NT2/D1 (cell line): Measurements from ENCODE around the gene CCR6.

Experiments used
- DNase-seq: peaks from one replicate; pipeline ENCODE4 v3.0.0-alpha.2; 2011; ENCODE audit warnings: low read depth, low spot score
- H3K27me3 ChIP-seq: 2 replicates; pipeline ENCODE4 v1.6.0; 2011; ENCODE audit warnings: mild to moderate bottlenecking; ENCODE audit not compliant: insufficient read length, insufficient read depth
- H3K36me3 ChIP-seq: 2 replicates; pipeline ENCODE4 v1.6.1; 2011; ENCODE audit warnings: mild to moderate bottlenecking, low read length, mixed read lengths; ENCODE audit not compliant: insufficient read depth, insufficient read length
- H3K4me1 ChIP-seq: 2 replicates; pipeline ENCODE4 v1.5.1; 2011; ENCODE audit not compliant: insufficient read depth, insufficient read length
- H3K4me3 ChIP-seq: 2 replicates; pipeline ENCODE4 v1.5.1; 2011; ENCODE audit warnings: low read depth; ENCODE audit not compliant: insufficient read length
- H3K9ac ChIP-seq: 2 replicates; pipeline ENCODE4 v1.6.0; 2011; ENCODE audit warnings: low read depth; ENCODE audit not compliant: insufficient read length
- H3K9me3 ChIP-seq: 2 replicates; pipeline ENCODE4 v1.5.1; 2011; ENCODE audit warnings: mild to moderate bottlenecking, low read length; ENCODE audit not compliant: insufficient read depth
- SUZ12 ChIP-seq: IDR thresholded peaks from 2 replicates; pipeline ENCODE4 v1.6.1; 2011; ENCODE audit not compliant: insufficient read length, insufficient read depth; ENCODE audit errors: extremely low read depth
- YY1 ChIP-seq: IDR thresholded peaks from 2 replicates; pipeline ENCODE4 v1.6.1; 2011; ENCODE audit not compliant: insufficient read length, insufficient read depth
- ZNF274 ChIP-seq: IDR thresholded peaks from 2 replicates; pipeline ENCODE4 v1.6.1; 2011; ENCODE audit warnings: mild to moderate bottlenecking, low read depth, low read length

CCR6 gene

DNA sequence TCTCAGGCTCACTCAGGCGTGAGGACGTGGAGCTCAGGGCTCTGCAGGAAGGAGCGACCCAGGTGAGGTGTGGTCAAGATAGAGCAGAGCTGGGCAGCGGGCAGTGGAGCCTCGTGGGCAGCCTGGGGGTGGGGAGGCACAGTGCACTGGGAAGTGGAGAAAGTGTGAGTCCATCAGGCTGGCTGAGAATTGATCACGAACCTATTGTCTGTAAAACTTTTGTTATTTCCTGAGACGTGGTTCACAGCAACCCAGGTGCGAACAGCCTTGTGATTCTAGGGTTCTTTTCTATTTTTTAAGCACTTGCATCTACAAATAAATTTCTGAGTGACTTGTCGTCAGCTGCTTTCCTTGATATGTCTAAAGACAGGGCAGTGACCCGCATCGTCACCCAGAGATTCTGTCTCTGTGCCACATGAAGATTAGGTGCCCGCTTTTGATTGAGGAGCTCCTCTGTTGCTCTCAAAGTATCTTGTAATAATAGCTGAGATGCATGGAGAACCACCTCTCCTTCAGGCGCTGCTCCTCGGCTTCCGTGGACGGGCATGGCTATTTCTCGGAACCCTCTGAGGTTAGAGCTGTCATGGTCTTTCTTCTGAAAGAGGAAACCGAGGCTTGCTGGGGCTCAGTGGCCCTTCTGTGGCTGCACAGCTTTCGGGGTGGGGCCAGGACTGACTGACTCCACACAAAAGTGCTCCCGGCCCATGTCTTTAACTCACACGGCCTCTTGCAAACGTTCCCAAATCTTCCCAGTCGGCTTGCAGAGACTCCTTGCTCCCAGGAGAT, 662 bp upstream of the CCR6 start:
- Histone ChIP-seq H3K4me1 (no peaks in the 10 kb centered on the region), H3K4me3 (no peak overlapping the region), H3K9me3 (peaks cover 9% of the 10 kb centered on the region; the same call in 1 of the 2 replicates), H3K9ac (no peak overlapping the region), H3K36me3 (no peaks in the 10 kb centered on the region), H3K27me3 (no peaks in the 10 kb centered on the region)
- DNase-seq: no peak
- no peak for TF ChIP-seq YY1
- no peak for TF ChIP-seq SUZ12
- TF ChIP-seq ZNF274: no peak

DNA sequence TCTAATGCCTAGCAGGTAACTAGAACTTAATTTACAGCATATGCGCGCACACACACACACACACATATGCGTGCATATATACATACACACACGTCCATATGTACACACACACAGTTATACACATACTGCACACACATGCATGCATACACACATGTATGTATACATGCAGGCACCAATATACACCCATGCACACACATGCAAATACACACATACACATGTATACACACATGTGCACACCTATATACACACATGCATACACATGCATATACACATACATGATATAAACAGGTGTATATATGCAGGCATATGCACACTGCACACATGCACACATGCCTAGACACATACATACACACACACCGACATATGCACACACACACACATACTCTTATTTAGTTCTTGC, 1.9 kb downstream of the CCR6 start:
- Histone ChIP-seq H3K4me3 (no peak overlapping the region), H3K36me3 (no peaks in the 10 kb centered on the region), H3K27me3 (no peaks in the 10 kb centered on the region), H3K9ac (no peak overlapping the region), H3K9me3 (peaks cover 8% of the 10 kb centered on the region; the same call in 1 of the 2 replicates), H3K4me1 (no peaks in the 10 kb centered on the region)
- TF ChIP-seq SUZ12 (no peak), ZNF274 (no peak), YY1 (no peak)
- no peak for DNase-seq

DNA sequence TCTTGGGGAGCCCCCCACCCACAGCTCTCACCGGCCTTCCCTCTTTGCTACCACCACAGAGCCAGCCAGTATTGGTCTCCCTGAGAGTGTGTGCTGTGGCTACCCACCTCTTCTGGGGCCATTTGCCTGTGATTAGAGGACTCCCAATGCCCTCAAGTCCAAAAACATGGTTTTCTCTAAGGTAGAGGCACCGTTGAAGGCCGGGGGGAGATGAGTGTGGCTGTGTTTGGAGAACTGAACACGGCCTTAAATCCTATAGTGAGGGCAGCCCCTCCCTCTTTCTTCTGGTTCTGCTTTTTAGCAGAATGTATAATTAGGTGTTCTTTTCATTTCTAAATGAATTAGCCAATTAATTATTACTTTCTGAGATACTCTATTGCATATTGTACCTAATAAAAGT, 2.5 kb downstream of the CCR6 start:
- Histone ChIP-seq H3K4me1 (no peaks in the 10 kb centered on the region), H3K4me3 (no peak overlapping the region), H3K36me3 (no peaks in the 10 kb centered on the region), H3K9me3 (peaks cover 2% of the 10 kb centered on the region; the same call in 1 of the 2 replicates), H3K9ac (no peak overlapping the region), H3K27me3 (no peaks in the 10 kb centered on the region)
- DNase-seq: no peak
- TF ChIP-seq ZNF274 (no peak), SUZ12 (no peak), YY1 (no peak)

DNA sequence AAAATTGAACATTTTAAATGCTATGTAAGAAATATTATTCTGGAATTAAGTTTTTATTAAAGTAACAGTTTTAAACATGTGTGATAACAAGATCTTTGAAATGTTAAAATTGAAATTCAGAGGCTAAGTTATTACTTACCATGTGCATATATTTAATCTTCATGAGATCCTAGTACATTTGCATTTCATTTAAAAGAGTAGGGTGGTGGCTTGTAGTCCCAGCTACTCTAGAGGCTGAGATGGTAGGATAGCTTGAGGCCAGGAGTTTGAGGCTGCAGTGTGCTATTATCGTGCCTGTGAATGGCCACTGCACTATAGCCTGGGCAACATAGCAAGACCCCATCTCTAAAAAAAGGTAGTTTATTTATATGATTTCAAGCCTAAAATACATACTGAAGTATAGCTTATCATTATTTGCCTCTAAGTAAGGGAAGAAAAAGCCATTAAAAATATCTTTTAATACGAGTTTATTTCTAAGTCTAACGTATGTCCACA, 3.0 kb downstream of the CCR6 start:
- no peak for DNase-seq
- no peaks in the 10 kb centered on the region; the same call in 1 of the 2 replicates for H3K9me3 ChIP-seq
- H3K27me3 ChIP-seq: no peaks in the 10 kb centered on the region
- H3K9ac ChIP-seq: no peak overlapping the region
- H3K4me1 ChIP-seq: no peaks in the 10 kb centered on the region
- no peak for TF ChIP-seq SUZ12
- TF ChIP-seq YY1: no peak
- no peak for TF ChIP-seq ZNF274
- H3K4me3 ChIP-seq: no peak overlapping the region
- no peaks in the 10 kb centered on the region for H3K36me3 ChIP-seq

DNA sequence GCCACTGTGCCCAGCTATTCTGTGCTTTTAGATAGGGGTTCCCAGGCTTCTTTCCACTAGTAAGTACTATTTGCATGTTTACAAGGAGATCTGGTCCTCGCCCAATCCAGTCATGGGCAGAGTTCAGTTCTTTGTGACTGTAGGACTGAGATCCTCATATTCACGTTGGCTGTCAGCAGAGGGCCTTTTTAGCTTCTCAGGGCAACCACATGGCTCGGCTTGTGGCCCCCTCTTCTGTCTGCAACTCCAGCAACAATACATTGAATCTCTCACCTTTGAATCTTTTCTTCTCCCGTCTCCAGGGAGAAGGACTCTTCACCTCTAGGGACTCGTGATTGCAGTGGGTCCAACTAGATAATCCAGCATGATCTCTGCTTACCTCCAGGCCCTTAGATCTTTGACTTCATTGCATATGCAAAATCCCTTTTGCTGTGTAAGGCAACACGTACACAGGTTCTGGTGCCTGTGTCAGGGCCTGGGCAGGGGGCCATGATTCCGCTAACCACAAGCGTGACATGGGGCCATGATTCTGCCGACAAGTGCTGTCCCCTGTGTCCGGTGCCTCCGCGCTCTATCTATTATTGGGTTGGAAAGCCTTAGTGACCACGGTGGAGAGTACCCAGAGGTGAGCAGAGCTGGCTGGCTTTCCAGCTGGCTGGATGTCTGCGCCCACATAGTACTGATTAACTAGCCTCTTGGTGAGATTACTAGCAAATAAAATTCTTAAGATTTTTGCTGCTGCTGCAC, 5.1 kb downstream of the CCR6 start:
- Histone ChIP-seq H3K9ac (no peak overlapping the region), H3K36me3 (no peaks in the 10 kb centered on the region), H3K4me3 (no peak overlapping the region), H3K9me3 (no peaks in the 10 kb centered on the region), H3K4me1 (no peaks in the 10 kb centered on the region), H3K27me3 (no peaks in the 10 kb centered on the region)
- DNase-seq: no peak
- TF ChIP-seq SUZ12: no peak
- TF ChIP-seq ZNF274: no peak
- no peak for TF ChIP-seq YY1

DNA sequence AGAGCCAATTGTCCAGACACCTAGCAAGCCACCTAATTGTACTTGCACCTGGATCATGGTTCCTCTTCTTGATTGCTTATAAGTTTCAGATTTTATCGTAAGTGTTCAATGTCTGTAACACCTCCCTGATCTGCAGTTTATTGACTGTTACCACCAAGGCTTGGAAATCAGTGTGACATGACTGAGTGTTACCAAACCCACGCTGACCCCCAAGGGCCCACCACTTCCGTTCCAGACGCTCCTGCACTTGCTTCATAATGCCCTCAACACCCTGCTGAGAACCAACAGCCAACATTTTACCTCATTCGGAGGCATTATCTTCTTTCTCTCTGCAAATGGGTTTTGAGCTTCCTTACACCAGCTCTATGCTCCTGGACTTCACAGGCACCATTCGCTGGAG, 6.3 kb downstream of the CCR6 start:
- Histone ChIP-seq H3K4me1 (no peaks in the 10 kb centered on the region), H3K9ac (no peak overlapping the region), H3K36me3 (no peaks in the 10 kb centered on the region), H3K9me3 (no peaks in the 10 kb centered on the region), H3K27me3 (no peaks in the 10 kb centered on the region), H3K4me3 (no peak overlapping the region)
- TF ChIP-seq SUZ12 (no peak), ZNF274 (no peak), YY1 (no peak)
- DNase-seq: no peak

DNA sequence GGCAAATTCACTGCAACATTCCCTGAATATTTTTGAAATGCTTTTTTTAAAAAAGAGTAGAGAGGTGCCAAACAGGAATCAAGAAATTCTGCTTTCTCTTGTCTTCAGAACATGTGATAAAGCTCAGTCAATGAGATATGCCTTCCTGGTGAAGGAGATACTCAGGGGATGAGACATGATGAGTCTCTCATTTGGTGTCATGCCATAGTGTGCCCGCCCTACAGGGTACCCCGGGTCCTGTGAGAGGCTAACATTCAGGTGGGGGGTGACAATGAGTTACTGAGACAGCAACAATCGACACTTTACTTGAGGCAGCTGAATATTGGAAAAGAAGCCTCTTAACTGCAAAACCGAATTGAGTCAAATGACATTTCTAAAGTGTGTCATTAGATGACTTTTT, 6.7 kb downstream of the CCR6 start:
- Histone ChIP-seq H3K9ac (no peak overlapping the region), H3K4me1 (no peaks in the 10 kb centered on the region), H3K27me3 (no peaks in the 10 kb centered on the region), H3K9me3 (no peaks in the 10 kb centered on the region), H3K4me3 (no peak overlapping the region), H3K36me3 (no peaks in the 10 kb centered on the region)
- TF ChIP-seq YY1: no peak
- no peak for DNase-seq
